LNCAP (cell line): Measurements from ENCODE around the gene BNIP5.

Experiments used
- TF ChIP-seq, protein P1 (sequence below): fragments of 450-650 bp; IDR thresholded peaks from 2 replicates; pipeline ENCODE4 v1.5.1; 2017; ENCODE audit warnings: mild to moderate bottlenecking

BNIP5 gene

DNA sequence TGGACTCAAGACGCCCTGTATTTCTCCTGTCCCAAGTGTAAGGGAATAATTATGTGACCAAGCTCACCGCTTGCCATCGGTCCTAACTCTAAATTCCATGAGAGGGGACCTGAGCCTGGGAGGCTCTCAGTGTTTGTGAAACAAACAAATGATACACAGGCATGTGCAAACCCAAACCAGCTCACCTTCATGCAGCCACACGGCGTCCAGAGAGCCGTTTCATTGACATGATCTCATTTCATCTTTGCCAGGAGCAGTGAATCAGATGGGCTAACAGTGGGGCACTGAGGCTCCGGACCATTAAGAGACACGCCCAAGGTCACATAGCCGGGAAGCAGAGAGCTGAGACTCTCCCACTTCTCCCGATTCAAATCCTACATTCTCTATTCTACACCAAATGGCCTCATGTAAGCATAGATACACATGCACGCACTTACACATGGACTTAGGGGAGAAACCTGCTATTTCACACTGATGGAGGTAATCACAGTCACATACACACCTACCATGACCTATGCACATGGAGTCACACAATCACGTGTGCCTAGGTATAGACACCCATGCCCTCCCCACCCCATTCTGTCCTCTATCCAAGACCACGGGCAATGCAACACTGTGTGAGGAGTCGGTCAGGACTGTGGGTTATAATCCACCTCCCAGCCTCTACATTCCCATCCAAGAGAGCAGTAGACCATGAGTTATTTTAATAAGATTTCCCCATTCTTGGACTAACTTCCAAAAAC lies 1.1 kb downstream of the BNIP5 start:
- TF ChIP-seq, protein P1, sequence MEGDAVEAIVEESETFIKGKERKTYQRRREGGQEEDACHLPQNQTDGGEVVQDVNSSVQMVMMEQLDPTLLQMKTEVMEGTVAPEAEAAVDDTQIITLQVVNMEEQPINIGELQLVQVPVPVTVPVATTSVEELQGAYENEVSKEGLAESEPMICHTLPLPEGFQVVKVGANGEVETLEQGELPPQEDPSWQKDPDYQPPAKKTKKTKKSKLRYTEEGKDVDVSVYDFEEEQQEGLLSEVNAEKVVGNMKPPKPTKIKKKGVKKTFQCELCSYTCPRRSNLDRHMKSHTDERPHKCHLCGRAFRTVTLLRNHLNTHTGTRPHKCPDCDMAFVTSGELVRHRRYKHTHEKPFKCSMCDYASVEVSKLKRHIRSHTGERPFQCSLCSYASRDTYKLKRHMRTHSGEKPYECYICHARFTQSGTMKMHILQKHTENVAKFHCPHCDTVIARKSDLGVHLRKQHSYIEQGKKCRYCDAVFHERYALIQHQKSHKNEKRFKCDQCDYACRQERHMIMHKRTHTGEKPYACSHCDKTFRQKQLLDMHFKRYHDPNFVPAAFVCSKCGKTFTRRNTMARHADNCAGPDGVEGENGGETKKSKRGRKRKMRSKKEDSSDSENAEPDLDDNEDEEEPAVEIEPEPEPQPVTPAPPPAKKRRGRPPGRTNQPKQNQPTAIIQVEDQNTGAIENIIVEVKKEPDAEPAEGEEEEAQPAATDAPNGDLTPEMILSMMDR = no peak

DNA sequence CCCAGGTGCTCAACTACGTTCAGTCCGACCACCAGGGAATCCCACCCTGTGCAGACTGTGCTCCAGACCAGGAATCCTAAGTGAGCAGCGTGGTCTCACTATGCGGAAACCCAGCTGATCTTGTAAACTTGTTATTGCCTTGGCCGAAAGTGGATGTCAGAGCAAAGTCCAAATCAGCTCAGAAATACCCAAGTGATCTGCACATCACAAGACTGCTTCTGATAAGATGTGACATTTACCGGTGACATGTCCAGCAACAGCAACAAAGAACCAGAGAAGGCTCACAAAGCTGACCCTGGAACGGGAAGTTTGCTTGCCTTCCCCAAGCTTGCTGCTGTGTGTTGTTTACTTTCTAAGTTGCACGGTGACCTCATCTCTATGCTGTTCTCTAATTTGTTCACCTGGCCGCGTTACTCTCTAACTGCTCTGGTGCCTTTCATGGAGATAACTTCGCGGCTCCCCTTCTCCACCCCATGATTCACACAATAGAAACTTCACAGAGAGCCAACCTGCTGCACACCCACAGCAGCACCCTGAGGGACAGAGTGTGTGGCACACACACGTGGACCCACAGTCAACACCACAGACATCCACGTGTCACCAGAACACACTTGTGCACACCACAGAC lies 1.7 kb downstream of the BNIP5 start:
- TF ChIP-seq, protein P1 = no peak

- TF ChIP-seq, protein P1 = no peak
Measured at GRCh38 chr6:36333931-36334725, 2.6 kb downstream of the BNIP5 start.

GRCh38 chr6:36333171-36333895 lies 3.4 kb downstream of the BNIP5 start:
- TF ChIP-seq, protein P1 = no peak

DNA sequence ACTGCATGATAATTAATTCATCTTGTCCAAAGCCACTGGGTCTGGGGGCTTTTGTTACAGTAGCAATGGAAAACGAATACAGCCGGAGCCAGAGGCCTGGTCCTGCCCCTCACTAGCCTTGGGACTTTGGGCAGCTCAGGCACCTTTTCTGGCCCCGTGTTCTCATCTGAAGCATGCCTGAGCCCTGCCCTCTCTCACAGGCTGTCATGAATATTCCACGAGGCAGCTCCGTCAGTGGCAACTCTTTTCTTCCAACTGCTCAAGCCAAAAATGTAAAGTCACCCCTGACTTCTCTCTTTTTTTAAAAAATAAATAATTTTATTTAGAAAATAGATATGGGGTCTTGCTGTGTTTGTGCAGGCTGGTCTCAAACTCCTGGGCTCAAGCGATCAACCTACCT lies 5.3 kb downstream of the BNIP5 start:
- TF ChIP-seq, protein P1 = no peak

- TF ChIP-seq, protein P1 = no peak
Measured at GRCh38 chr6:36330366-36330765, 6.3 kb downstream of the BNIP5 start.

GRCh38 chr6:36329798-36330291 lies 6.8 kb downstream of the BNIP5 start:
- TF ChIP-seq, protein P1 = no peak
